ENCODE measurements around the gene ATP1B4. TPM values are rescaled to one million over a fixed set of nuclear protein-coding genes. Genes with fewer than 3 reads are reported as not detected.

ATP1B4 gene
- total and polyA plus RNA-seq, 2 of the 13 experiments (the other 11 are each of a cell fraction or from before 2014, with no cell fraction given): not detected

- TF ChIP-seq GMEB1 (CRISPR knock-in tag; IDR thresholded peaks at IDR 0.05; ENCODE audit: borderline replicate concordance) (no peak), ZNF713 (CRISPR knock-in tag; IDR thresholded peaks at IDR 0.05) (no peak), ZNF557 (CRISPR knock-in tag; IDR thresholded peaks at IDR 0.05) (no peak), NFE2L2 (IDR thresholded peaks at IDR 0.05; ENCODE audit: low read length) (no peak), ZKSCAN1 (IDR thresholded peaks at IDR 0.05; ENCODE audit: low read length) (no peak), ZNF607 (CRISPR knock-in tag; IDR thresholded peaks at IDR 0.05; ENCODE audit: borderline replicate concordance) (no peak), ZBTB8A (CRISPR knock-in tag; IDR thresholded peaks at IDR 0.05; ENCODE audit: borderline replicate concordance, low read depth) (no peak)
These were observed 46.3 kb downstream of the ATP1B4 start (continued) for GRCh38 chrX:120408168-120408567.

GRCh38 chrX:120419463-120419862 is 57.6 kb downstream of the ATP1B4 start:
- Histone ChIP-seq H3K9me3 (ENCODE audit: low read length) (no peaks in the 10 kb centered on the region), H3K4me2 (ENCODE audit: low read depth, low read length) (no peak overlapping the region), H2AFZ (ENCODE audit: low read length) (no peak overlapping the region), H3K4me3 (replicated peaks in 1 of 3; ENCODE audit: insufficient read depth in 1 of 3, low read depth in 2 of 3, low read length in 3 of 3) (no peak overlapping the region), H3K27ac (ENCODE audit: extremely low read length, insufficient read depth, low read length) (no peak overlapping the region), H4K20me1 (ENCODE audit: insufficient read depth, low read length) (no peaks in the 10 kb centered on the region), H3K9ac (ENCODE audit: insufficient read depth, low read depth, low read length) (no peak overlapping the region), H3K36me3 (replicated peaks in 1 of 2; ENCODE audit: control insufficient read depth in 1 of 2, insufficient read depth in 2 of 2, low read length in 2 of 2) (no peaks in the 10 kb centered on the region), H3K79me2 (ENCODE audit: insufficient read depth, low read length) (no peaks in the 10 kb centered on the region), H3K27me3 (ENCODE audit: control insufficient read depth in 1 of 2, insufficient read depth in 2 of 2, low read length in 2 of 2) (no peaks in the 10 kb centered on the region), H3K4me1 (ENCODE audit: insufficient read depth, low read length) (peaks cover 2% of the 10 kb centered on the region; the same call in 1 of the 2 replicates)
- CTCF ChIA-PET (ENCODE audit: low intra/inter-chr PET ratio, low total read pairs): no interaction called here
- BruUV-seq (replicated peaks): no TSS peak
- no peak for FAIRE-seq
- in situ Hi-C loops (cut with HindIII; ENCODE audit: extremely low pct_ligation_motif_present, low pct_unique_long_range_greater_than_20kb) (no loop called here), intact Hi-C loops (cut with micrococcal nuclease; ENCODE audit: unreplicated experiment) (no loop called here)
- ATAC-seq: no peak
- POLR2A ChIA-PET: no interaction called here
- WGBS (ENCODE audit: low lambda C conversion rate): 10% methylated on average over 2 of the region's 2 CpGs
- DNase-seq (ENCODE audit: low spot score): no peak
- no peak for TF ChIP-seq PRMT3 (CRISPR knock-in tag; IDR thresholded peaks at IDR 0.05; ENCODE audit: borderline replicate concordance, low read depth)
- TF ChIP-seq SMYD3 (CRISPR knock-in tag; IDR thresholded peaks at IDR 0.05): no peak
- TF ChIP-seq MEF2D (CRISPR knock-in tag; IDR thresholded peaks at IDR 0.05): no peak
- TF ChIP-seq FOXP4 (CRISPR knock-in tag; IDR thresholded peaks at IDR 0.05): no peak
- no peak for TF ChIP-seq BCL6 (CRISPR knock-in tag; IDR thresholded peaks at IDR 0.05)
- TF ChIP-seq ZNF232 (CRISPR knock-in tag; IDR thresholded peaks at IDR 0.05; ENCODE audit: borderline replicate concordance): no peak
- TF ChIP-seq TCF7L2 (IDR thresholded peaks at IDR 0.05; ENCODE audit: low read depth, low read length): no peak
- no peak for TF ChIP-seq MEIS1 (CRISPR knock-in tag; IDR thresholded peaks at IDR 0.05; ENCODE audit: borderline replicate concordance)
- no peak for TF ChIP-seq NFAT5 (CRISPR knock-in tag; IDR thresholded peaks at IDR 0.05)
- TF ChIP-seq ATAD3A (CRISPR knock-in tag; IDR thresholded peaks at IDR 0.05): no peak
